ENCODE results near the gene NLGN1. TPM values are rescaled to one million over a fixed set of nuclear protein-coding genes. Genes with fewer than 3 reads are reported as not detected.

The NLGN1 gene
- total RNA-seq, 1 experiment from 2014 or later, result 0.85 TPM

- intact Hi-C loops (cut with micrococcal nuclease; ENCODE audit: unreplicated experiment), result no loop called here
- no peak for TF ChIP-seq SIN3A (IDR thresholded peaks at IDR 0.05; ENCODE audit: borderline replicate concordance, insufficient read depth, low read depth, low read length)
- TF ChIP-seq CTCF (IDR thresholded peaks at IDR 0.05), result no peak
- TF ChIP-seq REST (IDR thresholded peaks at IDR 0.05; ENCODE audit: insufficient read depth in 1 of 2, low read depth in 2 of 2, low read length in 1 of 2), result no peak
- no peak for TF ChIP-seq TCF7L2 (IDR thresholded peaks at IDR 0.05; ENCODE audit: low read depth, low read length)
- TF ChIP-seq POLR2AphosphoS5 (IDR thresholded peaks at IDR 0.05; ENCODE audit: low read depth, low read length), result no peak
- Histone ChIP-seq H3K27me3 (ENCODE audit: control insufficient read depth, insufficient read depth, low read length) (no peaks in the 10 kb centered on the region), H3K9me3 (ENCODE audit: control insufficient read depth, insufficient read depth, low read depth, low read length) (no peaks in the 10 kb centered on the region), H3K4me3 (ENCODE audit: low read depth in 2 of 2, low read length in 2 of 2) (no peak overlapping the region), H3K27ac (ENCODE audit: low read length) (no peak overlapping the region), H3K36me3 (ENCODE audit: control insufficient read depth, insufficient read depth, low read length) (no peaks in the 10 kb centered on the region), H3K4me1 (ENCODE audit: control insufficient read depth, insufficient read depth, low read length) (no peaks in the 10 kb centered on the region)
- no TSS peak for BruUV-seq (replicated peaks)
- in situ Hi-C loops (cut with HindIII; ENCODE audit: low pct_unique_long_range_greater_than_20kb, low sequenced_read_pairs), result no loop called here
- CTCF ChIA-PET, result no interaction called here
- no peak for DNase-seq (ENCODE audit: low read depth, low spot score)
- no peak for ATAC-seq
- POLR2A ChIA-PET, result no interaction called here
Observed at GRCh38 chr3:173986861-173987410, 589.4 kb downstream of the NLGN1 start.

GRCh38 chr3:173988909-173989308, 591.4 kb downstream of the NLGN1 start:
- BruUV-seq (replicated peaks), result no TSS peak
- Histone ChIP-seq H3K27me3 (ENCODE audit: control insufficient read depth, insufficient read depth, low read length) (no peaks in the 10 kb centered on the region), H3K36me3 (ENCODE audit: control insufficient read depth, insufficient read depth, low read length) (no peaks in the 10 kb centered on the region), H3K27ac (ENCODE audit: low read length) (no peak overlapping the region), H3K9me3 (ENCODE audit: control insufficient read depth, insufficient read depth, low read depth, low read length) (no peaks in the 10 kb centered on the region), H3K4me3 (ENCODE audit: low read depth in 2 of 2, low read length in 2 of 2) (no peak overlapping the region), H3K4me1 (ENCODE audit: control insufficient read depth, insufficient read depth, low read length) (no peaks in the 10 kb centered on the region)
- in situ Hi-C loops (cut with HindIII; ENCODE audit: low pct_unique_long_range_greater_than_20kb, low sequenced_read_pairs) (no loop called here), intact Hi-C loops (cut with micrococcal nuclease; ENCODE audit: unreplicated experiment) (no loop called here)
- ChIA-PET CTCF (no interaction called here), POLR2A (no interaction called here)
- TF ChIP-seq POLR2AphosphoS5 (IDR thresholded peaks at IDR 0.05; ENCODE audit: low read depth, low read length), result no peak
- TF ChIP-seq SIN3A (IDR thresholded peaks at IDR 0.05; ENCODE audit: borderline replicate concordance, insufficient read depth, low read depth, low read length), result no peak
- TF ChIP-seq TCF7L2 (IDR thresholded peaks at IDR 0.05; ENCODE audit: low read depth, low read length), result no peak
- no peak for TF ChIP-seq CTCF (IDR thresholded peaks at IDR 0.05)
- TF ChIP-seq REST (IDR thresholded peaks at IDR 0.05; ENCODE audit: insufficient read depth in 1 of 2, low read depth in 2 of 2, low read length in 1 of 2), result no peak
- no peak for ATAC-seq
- no peak for DNase-seq (ENCODE audit: low read depth, low spot score)

Measured in Panc1 (cell line).